Retinal pigment epithelial cell (primary cell): ENCODE measurements around the gene NELL2.

ENCODE experiments used
- DNase-seq: peaks from one replicate; pipeline ENCODE4 v3.0.0-alpha.2; 2010; ENCODE audit warnings: low read depth
- H3K4me3 ChIP-seq: 2 replicates; pipeline ENCODE4 v1.5.1; 2011; ENCODE audit warnings: mild to moderate bottlenecking, low read length, control low read depth, moderate library complexity
- CTCF ChIP-seq: conservative IDR thresholded peaks from 2 replicates; pipeline ENCODE4 v1.5.1; 2011; ENCODE audit warnings: low read depth, low read length, control low read depth, inconsistent platforms

The NELL2 gene

GRCh38 chr12:44654646-44655639 is 221.2 kb downstream of the NELL2 start:
- TF ChIP-seq CTCF, result no peak
- no peak for DNase-seq
- H3K4me3 ChIP-seq, result no peak overlapping the region

DNA sequence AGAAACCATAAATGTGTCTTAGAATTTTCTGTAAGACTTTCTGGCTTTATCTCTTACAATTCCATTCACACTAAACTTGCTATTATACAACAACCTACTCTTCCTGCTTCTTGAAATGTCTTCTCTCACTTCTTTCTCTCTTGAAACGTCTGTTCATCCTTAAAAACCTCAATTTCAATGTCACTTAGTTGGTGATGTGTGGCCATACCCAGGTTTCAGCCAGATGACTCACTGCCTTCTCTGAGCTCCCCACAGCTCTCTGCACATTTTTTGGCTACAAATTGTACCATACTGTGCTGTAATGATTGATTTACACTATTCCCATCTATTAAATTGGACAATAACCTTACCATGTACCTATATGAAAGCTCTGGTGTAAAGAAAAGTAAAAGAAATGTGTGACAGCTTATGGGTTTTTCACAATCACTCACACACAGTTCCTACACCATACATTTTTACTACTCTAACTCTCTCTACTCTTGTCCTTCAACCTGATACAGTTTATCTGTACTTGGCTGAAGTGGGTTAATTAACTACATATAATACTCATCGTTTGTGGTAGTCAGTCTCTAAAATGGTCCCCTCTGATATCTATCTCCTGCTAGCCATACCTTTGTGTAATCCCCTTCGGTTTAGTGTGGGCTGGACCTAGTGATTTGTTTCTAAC is 222.1 kb downstream of the NELL2 start:
- no peak for TF ChIP-seq CTCF
- no peak for DNase-seq
- no peak overlapping the region for H3K4me3 ChIP-seq

- no peak overlapping the region for H3K4me3 ChIP-seq
- no peak for DNase-seq
- TF ChIP-seq CTCF, result no peak
These were observed 226.4 kb downstream of the NELL2 start for GRCh38 chr12:44649693-44650092.

GRCh38 chr12:44647917-44648690 is 228.0 kb downstream of the NELL2 start:
- no peak for TF ChIP-seq CTCF
- no peak overlapping the region for H3K4me3 ChIP-seq
- no peak for DNase-seq

DNA sequence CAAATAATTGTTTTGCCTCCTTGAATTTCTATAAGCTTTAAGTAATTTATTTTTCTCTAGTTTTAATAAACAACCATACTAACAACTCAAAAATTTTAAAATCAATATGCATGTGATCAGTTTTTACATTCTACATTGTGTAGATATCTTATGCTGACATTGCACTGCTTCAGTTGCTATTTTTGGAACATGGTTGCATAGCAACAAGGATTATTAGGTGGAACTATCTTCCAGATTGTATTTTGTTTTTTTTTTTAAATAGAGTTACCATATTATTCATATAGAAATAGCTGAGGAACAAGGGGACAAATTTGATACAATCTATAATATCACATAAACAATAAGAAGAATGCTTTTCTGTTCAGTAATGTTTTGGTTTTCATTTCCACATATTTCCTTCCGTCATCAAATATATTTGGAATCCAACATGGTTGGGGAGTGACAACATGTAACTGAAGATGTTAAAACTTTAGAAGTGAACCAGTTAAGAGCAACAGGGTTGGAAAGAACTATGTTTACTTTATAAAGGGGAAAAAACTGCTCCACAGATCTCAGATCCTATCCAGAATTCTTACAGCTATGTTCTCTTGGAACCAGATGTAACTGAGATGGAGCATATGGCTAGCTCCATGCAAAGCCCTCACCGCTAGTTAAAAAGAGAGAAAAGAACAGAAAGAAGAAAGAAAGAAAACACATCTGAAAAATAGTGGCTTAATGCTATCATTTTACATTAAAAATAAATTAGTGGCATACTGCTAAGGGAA is 235.5 kb downstream of the NELL2 start:
- TF ChIP-seq CTCF, result no peak
- no peak for DNase-seq
- H3K4me3 ChIP-seq, result no peak overlapping the region

- TF ChIP-seq CTCF, result no peak
- DNase-seq, result no peak
- H3K4me3 ChIP-seq, result no peak overlapping the region
These were observed 238.2 kb downstream of the NELL2 start for GRCh38 chr12:44637875-44638274.
